GM10847 (cell line): ENCODE measurements around the gene RSPRY1.

Experiments used
- POLR2A ChIP-seq: IDR thresholded peaks from 2 replicates; pipeline ENCODE4 v1.6.1; 2011; ENCODE audit not compliant: insufficient read length; ENCODE audit errors: extremely low read depth

The RSPRY1 gene

GRCh38 chr16:57147381-57148221 is 38.5 kb upstream of the RSPRY1 start:
- TF ChIP-seq POLR2A: no peak

GRCh38 chr16:57148481-57148880 is 37.6 kb upstream of the RSPRY1 start:
- no peak for TF ChIP-seq POLR2A

- TF ChIP-seq POLR2A: no peak
These were observed 36.7 kb upstream of the RSPRY1 start for GRCh38 chr16:57149391-57149790.

GRCh38 chr16:57150682-57151330 is 35.3 kb upstream of the RSPRY1 start:
- no peak for TF ChIP-seq POLR2A

- no peak for TF ChIP-seq POLR2A
These were observed 34.8 kb upstream of the RSPRY1 start for GRCh38 chr16:57151369-57151768.

GRCh38 chr16:57152096-57153093 is 33.7 kb upstream of the RSPRY1 start:
- no peak for TF ChIP-seq POLR2A

- TF ChIP-seq POLR2A: no peak
These were observed 32.3 kb upstream of the RSPRY1 start for GRCh38 chr16:57153841-57154240.

GRCh38 chr16:57155702-57156350 is 30.3 kb upstream of the RSPRY1 start:
- TF ChIP-seq POLR2A: no peak

- no peak for TF ChIP-seq POLR2A
These were observed 29.8 kb upstream of the RSPRY1 start for GRCh38 chr16:57156351-57156703.

GRCh38 chr16:57157533-57157932 is 28.6 kb upstream of the RSPRY1 start:
- TF ChIP-seq POLR2A: no peak

GRCh38 chr16:57159447-57159846 is 26.7 kb upstream of the RSPRY1 start:
- no peak for TF ChIP-seq POLR2A

GRCh38 chr16:57163842-57164241 is 22.3 kb upstream of the RSPRY1 start:
- no peak for TF ChIP-seq POLR2A

GRCh38 chr16:57165483-57165882 is 20.6 kb upstream of the RSPRY1 start:
- TF ChIP-seq POLR2A: no peak

- TF ChIP-seq POLR2A: no peak
These were observed 20.2 kb upstream of the RSPRY1 start for GRCh38 chr16:57165938-57166337.

GRCh38 chr16:57166451-57166850 is 19.7 kb upstream of the RSPRY1 start:
- TF ChIP-seq POLR2A: no peak
